SU-DHL-6 (cell line): ENCODE data around the gene CCDC157.

Experiments used
- EZH2phosphoT487 ChIP-seq: fragments of 200-600 bp; sonication (generic), shearing (Covaris generic); conservative IDR thresholded peaks from 2 replicates; pipeline ENCODE4 v1.6.1; 2018; ENCODE audit warnings: mild to moderate bottlenecking, antibody characterized with exemption, low read length, moderate library complexity, mixed read lengths
- TF ChIP-seq, protein P1 (sequence below): fragments of 200-600 bp; sonication (generic); IDR thresholded peaks from one replicate; pipeline ENCODE4 v1.5.1; 2017; ENCODE audit warnings: antibody characterized with exemption, mild to moderate bottlenecking, low read length, moderate library complexity; ENCODE audit not compliant: insufficient read depth, poor library complexity, severe bottlenecking

- TF ChIP-seq, protein P1, sequence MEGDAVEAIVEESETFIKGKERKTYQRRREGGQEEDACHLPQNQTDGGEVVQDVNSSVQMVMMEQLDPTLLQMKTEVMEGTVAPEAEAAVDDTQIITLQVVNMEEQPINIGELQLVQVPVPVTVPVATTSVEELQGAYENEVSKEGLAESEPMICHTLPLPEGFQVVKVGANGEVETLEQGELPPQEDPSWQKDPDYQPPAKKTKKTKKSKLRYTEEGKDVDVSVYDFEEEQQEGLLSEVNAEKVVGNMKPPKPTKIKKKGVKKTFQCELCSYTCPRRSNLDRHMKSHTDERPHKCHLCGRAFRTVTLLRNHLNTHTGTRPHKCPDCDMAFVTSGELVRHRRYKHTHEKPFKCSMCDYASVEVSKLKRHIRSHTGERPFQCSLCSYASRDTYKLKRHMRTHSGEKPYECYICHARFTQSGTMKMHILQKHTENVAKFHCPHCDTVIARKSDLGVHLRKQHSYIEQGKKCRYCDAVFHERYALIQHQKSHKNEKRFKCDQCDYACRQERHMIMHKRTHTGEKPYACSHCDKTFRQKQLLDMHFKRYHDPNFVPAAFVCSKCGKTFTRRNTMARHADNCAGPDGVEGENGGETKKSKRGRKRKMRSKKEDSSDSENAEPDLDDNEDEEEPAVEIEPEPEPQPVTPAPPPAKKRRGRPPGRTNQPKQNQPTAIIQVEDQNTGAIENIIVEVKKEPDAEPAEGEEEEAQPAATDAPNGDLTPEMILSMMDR, result no peak
- TF ChIP-seq EZH2phosphoT487, result no peak
These were observed 15.2 kb downstream of the CCDC157 start for GRCh38 chr22:30371981-30372380.
